OCI-LY1 (cell line): ENCODE measurements around the gene CFAP20DC.
"Not testable (repeated sequence)": the region's sequence is repeated elsewhere in the genome, so short reads cannot be mapped to it uniquely, and the experiment has no call there.

Experiments used
- H2AFZ ChIP-seq: fragments of 200-600 bp; sonication (generic), shearing (Covaris generic); 2 replicates; pipeline ENCODE4 v1.6.0; 2014; ENCODE audit warnings: antibody characterized with exemption, mild to moderate bottlenecking, low read length
- H3F3A ChIP-seq: fragments of 200-600 bp; sonication (generic), shearing (Covaris generic); 2 replicates; pipeline ENCODE4 v1.6.0; 2014; ENCODE audit warnings: mild to moderate bottlenecking, antibody characterized with exemption, low read length, moderate library complexity; ENCODE audit not compliant: insufficient read depth
- H3K27ac ChIP-seq: fragments of 200-600 bp; sonication (generic); 2 replicates; pipeline ENCODE4 v1.5.1; 2014; ENCODE audit warnings: low read length, mixed run types, mild to moderate bottlenecking, low read depth; ENCODE audit not compliant: poor library complexity, severe bottlenecking
- H3K27me3 ChIP-seq: fragments of 200-600 bp; sonication (generic); 2 replicates; pipeline ENCODE4 v1.6.0; 2014; ENCODE audit warnings: antibody characterized with exemption, mild to moderate bottlenecking, low read length, moderate library complexity; ENCODE audit not compliant: insufficient read depth
- H3K36me3 ChIP-seq: fragments of 200-600 bp; sonication (generic); 2 replicates; pipeline ENCODE4 v1.6.1; 2014; ENCODE audit warnings: mild to moderate bottlenecking, antibody characterized with exemption, low read length, moderate library complexity, mixed read lengths; ENCODE audit not compliant: insufficient read depth
- H3K4me1 ChIP-seq: fragments of 200-600 bp; sonication (generic); 2 replicates; pipeline ENCODE4 v1.5.1; 2014; ENCODE audit warnings: mild to moderate bottlenecking, low read length, moderate library complexity; ENCODE audit not compliant: insufficient read depth, severe bottlenecking
- H3K4me2 ChIP-seq: fragments of 200-600 bp; sonication (generic), shearing (Covaris generic); 2 replicates; pipeline ENCODE4 v1.6.1; 2014; ENCODE audit warnings: low read length
- H3K4me3 ChIP-seq: fragments of 200-600 bp; sonication (generic); 2 replicates; pipeline ENCODE4 v1.5.1; 2014; ENCODE audit warnings: low read length, low read depth, mild to moderate bottlenecking, mixed read lengths; ENCODE audit not compliant: poor library complexity, severe bottlenecking
- H3K79me2 ChIP-seq: fragments of 200-600 bp; shearing (Covaris generic); 2 replicates; pipeline ENCODE4 v1.6.1; 2016; ENCODE audit warnings: mixed run types, low read length, mixed read lengths; ENCODE audit not compliant: insufficient read depth
- H3K9ac ChIP-seq: fragments of 200-600 bp; sonication (generic), shearing (Covaris generic); 2 replicates; pipeline ENCODE4 v1.6.1; 2014; ENCODE audit warnings: mild to moderate bottlenecking, low read length, mixed read lengths
- H3K9me2 ChIP-seq: fragments of 200-600 bp; sonication (generic), shearing (Covaris generic); 2 replicates; pipeline ENCODE4 v1.6.1; 2014; ENCODE audit warnings: low read depth, mild to moderate bottlenecking, low read length, mixed read lengths
- H3K9me3 ChIP-seq: fragments of 200-600 bp; shearing (Covaris generic); 2 replicates; pipeline ENCODE4 v1.6.1; 2014; ENCODE audit warnings: low read length, mixed read lengths
- H4K20me1 ChIP-seq: fragments of 200-600 bp; sonication (generic), shearing (Covaris generic); 2 replicates; pipeline ENCODE4 v1.6.0; 2016; ENCODE audit warnings: mild to moderate bottlenecking, low read length; ENCODE audit not compliant: insufficient read depth
- CTCF ChIP-seq: fragments of 200-600 bp; sonication (generic), shearing (Covaris generic); IDR thresholded peaks from 2 replicates; pipeline ENCODE4 v1.5.1; 2017; ENCODE audit warnings: mild to moderate bottlenecking, antibody characterized with exemption, low read length, moderate library complexity, mixed read lengths
- EZH2 ChIP-seq: fragments of 200-600 bp; sonication (generic), shearing (Covaris generic); IDR thresholded peaks from 2 replicates; pipeline ENCODE4 v1.8.0; 2017; ENCODE audit warnings: borderline replicate concordance, mixed run types, mild to moderate bottlenecking, antibody characterized with exemption, low read length, moderate library complexity, mixed read lengths

CFAP20DC gene

GRCh38 chr3:58707390-58707930 lies 342.4 kb downstream of the CFAP20DC start:
- H3K4me3 ChIP-seq: no peak overlapping the region
- no peak overlapping the region for H3K27ac ChIP-seq
- H3K79me2 ChIP-seq: no peaks in the 10 kb centered on the region
- H3K9me3 ChIP-seq: no peaks in the 10 kb centered on the region
- H3K36me3 ChIP-seq: no peaks in the 10 kb centered on the region
- no peaks in the 10 kb centered on the region for H3K9me2 ChIP-seq
- TF ChIP-seq EZH2 (no peak), CTCF (no peak)
- no peak overlapping the region for H2AFZ ChIP-seq
- H4K20me1 ChIP-seq: no peaks in the 10 kb centered on the region
- no peaks in the 10 kb centered on the region for H3K4me1 ChIP-seq
- no peaks in the 10 kb centered on the region for H3K27me3 ChIP-seq
- H3F3A ChIP-seq: no peaks in the 10 kb centered on the region
- H3K4me2 ChIP-seq: no peak overlapping the region
- no peak overlapping the region for H3K9ac ChIP-seq

- TF ChIP-seq EZH2 (no peak), CTCF (no peak)
- Histone ChIP-seq H3F3A (no peaks in the 10 kb centered on the region), H4K20me1 (no peaks in the 10 kb centered on the region)
Measured at GRCh38 chr3:58706395-58707167, 343.2 kb downstream of the CFAP20DC start.

DNA sequence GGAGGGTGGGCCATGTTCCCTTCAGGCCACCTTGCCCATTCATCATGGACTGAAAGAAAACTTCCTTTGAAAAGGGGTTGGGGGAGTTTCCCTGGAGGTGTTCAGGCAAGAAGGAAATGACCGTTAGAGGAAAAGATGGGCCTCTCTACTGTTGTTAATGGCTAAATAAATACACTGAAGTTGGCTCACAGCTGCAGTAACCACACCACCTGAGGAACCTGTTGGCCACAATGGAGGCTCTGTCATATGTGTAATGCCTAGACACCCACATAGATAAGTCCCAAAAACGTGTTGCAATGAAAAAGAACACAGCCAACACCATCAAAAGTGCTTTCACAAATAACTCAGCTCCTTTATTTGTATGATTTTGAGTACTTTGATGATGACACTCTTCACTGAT lies 345.1 kb downstream of the CFAP20DC start:
- Histone ChIP-seq H3K9me2 (no peaks in the 10 kb centered on the region), H3K4me2 (no peak overlapping the region), H3K4me1 (no peaks in the 10 kb centered on the region), H3K4me3 (no peak overlapping the region), H3K27ac (no peak overlapping the region), H3K79me2 (no peaks in the 10 kb centered on the region), H3K9me3 (no peaks in the 10 kb centered on the region), H3K27me3 (no peaks in the 10 kb centered on the region), H4K20me1 (no peaks in the 10 kb centered on the region), H3K9ac (no peak overlapping the region), H2AFZ (no peak overlapping the region), H3F3A (no peaks in the 10 kb centered on the region), H3K36me3 (no peaks in the 10 kb centered on the region)
- TF ChIP-seq CTCF: no peak
- no peak for TF ChIP-seq EZH2

More at GRCh38 chr3:58706395-58707167, 343.2 kb downstream of the CFAP20DC start:
- Histone ChIP-seq H2AFZ (no peak overlapping the region), H3K9me3 (no peaks in the 10 kb centered on the region), H3K4me3 (no peak overlapping the region), H3K27me3 (no peaks in the 10 kb centered on the region), H3K4me2 (no peak overlapping the region), H3K36me3 (no peaks in the 10 kb centered on the region), H3K27ac (no peak overlapping the region), H3K9ac (no peak overlapping the region), H3K4me1 (no peaks in the 10 kb centered on the region), H3K9me2 (no peaks in the 10 kb centered on the region), H3K79me2 (no peaks in the 10 kb centered on the region)

DNA sequence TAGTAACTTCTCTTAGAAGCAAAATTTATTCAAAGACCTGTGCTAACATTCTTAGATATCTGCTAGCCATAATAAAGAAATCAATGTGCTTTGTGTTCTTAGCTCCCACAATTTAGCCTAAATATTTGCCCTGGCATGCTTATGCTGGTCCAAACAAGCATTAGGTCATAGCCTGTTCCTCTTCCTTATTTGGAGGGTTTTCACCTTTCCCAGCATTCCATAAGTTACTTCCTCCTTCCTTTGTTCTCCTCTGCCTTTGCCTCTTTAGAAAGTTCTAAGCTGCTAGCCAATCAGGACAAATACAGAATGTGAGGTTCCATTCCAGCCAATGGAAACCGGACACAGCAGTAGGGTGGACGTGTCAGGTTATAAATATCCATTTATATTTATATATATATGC lies 345.5 kb downstream of the CFAP20DC start:
- not testable (repeated sequence) for H3K9me2 ChIP-seq, H3K9me3 ChIP-seq, H2AFZ ChIP-seq, H3K4me2 ChIP-seq, H4K20me1 ChIP-seq, H3K9ac ChIP-seq, H3F3A ChIP-seq, H3K4me3 ChIP-seq, H3K4me1 ChIP-seq, H3K36me3 ChIP-seq, H3K79me2 ChIP-seq, H3K27ac ChIP-seq, H3K27me3 ChIP-seq
